Body of pancreas (tissue), 4 donors: ENCODE results near the gene PTPRA. TPM values are rescaled to one million over a fixed set of nuclear protein-coding genes. Genes with fewer than 3 reads are reported as not detected.

Source experiments
- ATAC-seq: fragments of 150-250 bp; one replicate; pipeline ENCODE4 v1.9.1; 2016
- DNase-seq, 4 donors: peaks; one replicate each; pipeline ENCODE4 v3.0.0-alpha.2; 2019
- H3K27ac ChIP-seq, 4 donors: fragments of 200-600 bp; sonication (generic); 1 replicate in 3 of 4; 2 replicates in 1 of 4; pipeline versions ENCODE4 v1.5.1 to v1.6.1; 2016 to 2019; ENCODE audit warnings: mild to moderate bottlenecking in 1 of 4, mixed read lengths in 1 of 4, moderate library complexity in 1 of 4
- H3K27me3 ChIP-seq, 2 donors: fragments of 200-600 bp; sonication (generic); one replicate each; pipeline ENCODE4 v1.6.0; 2016; ENCODE audit warnings: mild to moderate bottlenecking in 1 of 2
- H3K36me3 ChIP-seq, 2 donors: fragments of 200-600 bp; sonication (generic); replicated peaks in 1 of 2; 2 replicates each; pipeline ENCODE4 v1.5.1; 2016; ENCODE audit warnings: low read depth in 2 of 2; ENCODE audit not compliant: insufficient read depth in 1 of 2
- H3K4me1 ChIP-seq: fragments of 200-600 bp; sonication (generic); one replicate; pipeline ENCODE4 v1.6.0; 2016
- H3K4me3 ChIP-seq, 2 donors: fragments of 200-600 bp; sonication (generic); 1 replicate in 1 of 2; 2 replicates in 1 of 2; pipeline ENCODE4 v1.5.1; 2016 to 2019
- H3K9me3 ChIP-seq, 3 donors: fragments of 200-600 bp; sonication (generic); 1 replicate in 2 of 3; 2 replicates in 1 of 3; pipeline ENCODE4 v1.5.1; 2016
- POLR2A ChIP-seq, 3 donors: fragments of 450-650 bp; IDR thresholded peaks; one replicate each; pipeline ENCODE4 v1.6.1; 2016; ENCODE audit warnings: antibody characterized with exemption in 3 of 3, mild to moderate bottlenecking in 2 of 3
- WGBS, 2 donors: methylation state at CpG; one replicate each; pipeline ENCODE4 v1.1.5; 2017; 5-methylcytosine and 5-hydroxymethylcytosine counted together
- intact Hi-C: fragments of 100-400 bp; cut with DNase I; formaldehyde crosslinking; loops from one replicate; pipeline ENCODE4 v1.15.1; 2023
- total RNA-seq, 2 donors: library from RNA; depleted of rRNA; stranded (reverse); fragments of >200 nt; gene quantifications; one replicate each; pipeline ENCODE4 v1.1.0, GENCODE V29; 2016
- TF ChIP-seq, protein P1 (sequence below), 7 experiments: fragments of 450-650 bp in 4 of 7; fragments of 200-600 bp in 3 of 7; sonication (generic) in 3 of 7; IDR thresholded peaks; one replicate each; pipeline ENCODE4 v1.5.1; 2016 to 2019; ENCODE audit warnings: antibody characterized with exemption in 7 of 7

Gene PTPRA
- total RNA-seq, 2 donors from 2014 or later, result 22.3 to 24.1 TPM

- no peak for DNase-seq
- ATAC-seq, result no peak
- TF ChIP-seq, protein P1, sequence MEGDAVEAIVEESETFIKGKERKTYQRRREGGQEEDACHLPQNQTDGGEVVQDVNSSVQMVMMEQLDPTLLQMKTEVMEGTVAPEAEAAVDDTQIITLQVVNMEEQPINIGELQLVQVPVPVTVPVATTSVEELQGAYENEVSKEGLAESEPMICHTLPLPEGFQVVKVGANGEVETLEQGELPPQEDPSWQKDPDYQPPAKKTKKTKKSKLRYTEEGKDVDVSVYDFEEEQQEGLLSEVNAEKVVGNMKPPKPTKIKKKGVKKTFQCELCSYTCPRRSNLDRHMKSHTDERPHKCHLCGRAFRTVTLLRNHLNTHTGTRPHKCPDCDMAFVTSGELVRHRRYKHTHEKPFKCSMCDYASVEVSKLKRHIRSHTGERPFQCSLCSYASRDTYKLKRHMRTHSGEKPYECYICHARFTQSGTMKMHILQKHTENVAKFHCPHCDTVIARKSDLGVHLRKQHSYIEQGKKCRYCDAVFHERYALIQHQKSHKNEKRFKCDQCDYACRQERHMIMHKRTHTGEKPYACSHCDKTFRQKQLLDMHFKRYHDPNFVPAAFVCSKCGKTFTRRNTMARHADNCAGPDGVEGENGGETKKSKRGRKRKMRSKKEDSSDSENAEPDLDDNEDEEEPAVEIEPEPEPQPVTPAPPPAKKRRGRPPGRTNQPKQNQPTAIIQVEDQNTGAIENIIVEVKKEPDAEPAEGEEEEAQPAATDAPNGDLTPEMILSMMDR (IDR thresholded peaks at IDR 0.05), result no peak
- TF ChIP-seq POLR2A (IDR thresholded peaks at IDR 0.05), result no peak
- 94 to 95% methylated on average over 3 of the region's 3 CpGs for WGBS, 2 donors
- Histone ChIP-seq H3K4me3 (no peak overlapping the region), H3K27ac (no peak overlapping the region), H3K27me3 (no peaks in the 10 kb centered on the region), H3K9me3 (no peaks in the 10 kb centered on the region), H3K4me1 (peaks cover 18% of the 10 kb centered on the region), H3K36me3 (peaks cover 0 to 12% of the 10 kb centered on the region in 2 donors)
- intact Hi-C loops, result no loop called here
Observed at GRCh38 chr20:2869381-2869780, 3.9 kb upstream of the PTPRA start.

- WGBS, 2 donors, result 22 to 27% methylated on average over 2 of the region's 2 CpGs
- no peak overlapping the region for H3K4me3 ChIP-seq
- ATAC-seq (no peak), DNase-seq (no peak)
- H3K4me1 ChIP-seq, result peaks cover 34% of the 10 kb centered on the region
- TF ChIP-seq POLR2A (IDR thresholded peaks at IDR 0.05), result no peak
- TF ChIP-seq, protein P1 (IDR thresholded peaks at IDR 0.05), result no peak
- no peaks in the 10 kb centered on the region for H3K27me3 ChIP-seq
- no peak overlapping the region for H3K27ac ChIP-seq
- intact Hi-C loops, result no loop called here
- peaks cover 0 to 4% of the 10 kb centered on the region in 2 donors for H3K36me3 ChIP-seq
- no peaks in the 10 kb centered on the region for H3K9me3 ChIP-seq
Observed at GRCh38 chr20:2871111-2871465, 2.2 kb upstream of the PTPRA start.

DNA sequence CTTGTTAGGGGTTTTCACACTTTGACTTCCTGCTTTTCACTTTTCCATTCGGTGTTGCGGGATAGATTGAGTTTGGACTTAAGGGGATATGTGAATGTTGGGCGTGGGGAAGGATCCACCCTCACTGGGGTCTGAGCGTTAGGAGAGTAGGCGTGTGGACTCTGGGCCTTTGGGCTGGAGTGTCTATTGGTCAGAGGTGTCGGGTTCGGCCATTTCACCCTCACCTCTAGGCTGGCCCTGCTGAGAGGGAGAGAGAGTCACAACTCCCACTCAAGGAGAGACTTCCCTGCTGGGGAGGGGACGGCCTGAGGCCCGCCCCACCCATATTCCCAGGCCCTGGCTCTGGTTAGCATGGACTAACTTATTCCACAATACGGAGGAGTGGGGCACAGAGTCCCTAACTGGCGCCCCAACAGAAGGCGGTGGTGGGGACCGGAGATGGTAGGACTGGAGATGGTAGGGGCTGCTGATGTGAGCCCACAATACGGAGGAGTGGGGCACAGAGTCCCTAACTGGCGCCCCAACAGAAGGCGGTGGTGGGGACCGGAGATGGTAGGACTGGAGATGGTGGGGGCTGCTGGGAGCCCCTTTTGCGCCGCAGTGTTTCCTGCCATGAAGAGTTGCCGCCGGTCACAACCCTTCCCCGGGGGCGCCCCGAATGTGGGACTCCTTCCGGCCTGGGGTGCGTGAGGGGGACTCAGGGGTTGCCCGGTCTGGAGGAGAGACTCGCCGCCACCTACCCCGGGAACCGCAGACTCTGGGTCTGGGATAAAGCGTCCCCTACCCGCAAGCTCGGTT is 1.4 kb upstream of the PTPRA start:
- no peak overlapping the region for H3K27ac ChIP-seq

GRCh38 chr20:2872459-2873009 is 747 bp upstream of the PTPRA start:
- WGBS, 2 donors, result 1% methylated on average over 49 of the region's 49 CpGs; no CpG with 5 or more reads in 1 of the 2 donors
- no peaks in the 10 kb centered on the region for H3K27me3 ChIP-seq
- ATAC-seq (peak; percentile 39), DNase-seq (peak; percentile 52 to 72 (median 63))
- TF ChIP-seq, protein P1 (IDR thresholded peaks at IDR 0.05), result peak in 3 of 7 experiments; percentile 17 to 31 (median 22)
- no peak for TF ChIP-seq POLR2A (IDR thresholded peaks at IDR 0.05)
- H3K4me1 ChIP-seq, result peaks cover 37% of the 10 kb centered on the region
- no peaks in the 10 kb centered on the region for H3K36me3 ChIP-seq
- H3K27ac ChIP-seq, result no peak overlapping the region
- intact Hi-C loops, result no loop called here
- H3K9me3 ChIP-seq, result no peaks in the 10 kb centered on the region
- H3K4me3 ChIP-seq, result peak overlapping the region in 1 of 2 donors; percentile 93

More for the DNA sequence above, 1.4 kb upstream of the PTPRA start:
- 20 to 43% methylated on average over 15 to 34 of the region's 34 CpGs for WGBS, 2 donors
- DNase-seq (peak in 1 of 4 donors; percentile 26), ATAC-seq (peak; percentile 15)
- no peak for TF ChIP-seq POLR2A (IDR thresholded peaks at IDR 0.05)
- TF ChIP-seq, protein P1 (IDR thresholded peaks at IDR 0.05), result no peak
- H3K36me3 ChIP-seq, result no peaks in the 10 kb centered on the region
- no peaks in the 10 kb centered on the region for H3K9me3 ChIP-seq
- no peaks in the 10 kb centered on the region for H3K27me3 ChIP-seq
- H3K4me3 ChIP-seq, result peak overlapping the region in 1 of 2 donors; percentile 93
- H3K4me1 ChIP-seq, result peaks cover 37% of the 10 kb centered on the region
- intact Hi-C loops, result no loop called here
